CD8-positive, alpha-beta memory T cell (primary cell): ENCODE data around the gene LRP5. TPM values are rescaled to one million over a fixed set of nuclear protein-coding genes. Genes with fewer than 3 reads are reported as not detected.

Experiments
- CTCF ChIA-PET: fragments of 350-600 bp; sonication (Branson Sonifier 250); formaldehyde crosslinking; loops from one replicate; lab custom pipeline; 2021; ENCODE audit warnings: antibody characterized with exemption; lab: Charles Lee
- POLR2A ChIA-PET: fragments of 350-600 bp; sonication (Branson Sonifier 250); formaldehyde crosslinking; loops from one replicate; lab custom pipeline; 2021; ENCODE audit warnings: antibody characterized with exemption; lab: Charles Lee
- DNase-seq, 5 donors: peaks; one replicate each; pipeline versions ENCODE4 v3.0.0 to v3.0.0-alpha.2; 2020 to 2022; ENCODE audit warnings: mixed read lengths in 1 of 5
- H3K27ac ChIP-seq: one replicate; pipeline ENCODE4 v1.7.0; 2013; ENCODE audit warnings: low read depth, mild to moderate bottlenecking, low read length, moderate library complexity
- H3K27me3 ChIP-seq: 2 replicates; pipeline ENCODE4 v1.7.0; 2013; ENCODE audit warnings: low read length, mild to moderate bottlenecking; ENCODE audit not compliant: insufficient read depth, poor library complexity, severe bottlenecking
- H3K36me3 ChIP-seq: 2 replicates; pipeline ENCODE4 v1.7.0; 2013; ENCODE audit warnings: mild to moderate bottlenecking, low read length, moderate library complexity; ENCODE audit not compliant: insufficient read depth
- H3K4me1 ChIP-seq: 2 replicates; pipeline ENCODE4 v1.7.0; 2013; ENCODE audit warnings: mild to moderate bottlenecking, low read length, moderate library complexity; ENCODE audit not compliant: insufficient read depth
- H3K4me3 ChIP-seq: 2 replicates; pipeline ENCODE4 v1.7.0; 2013; ENCODE audit warnings: mild to moderate bottlenecking, low read length
- H3K9me3 ChIP-seq: 2 replicates; pipeline ENCODE4 v1.7.0; 2013; ENCODE audit warnings: mild to moderate bottlenecking, low read length
- H3K27ac Mint-ChIP-seq, 8 donors: one replicate each; pipeline ENCODE4 v1.8.0; 2020 to 2021; ENCODE audit warnings: mixed read lengths in 8 of 8, mild to moderate bottlenecking in 6 of 8, inconsistent platforms in 3 of 8, moderate library complexity in 3 of 8
- H3K27me3 Mint-ChIP-seq, 2 donors: one replicate each; pipeline ENCODE4 v1.8.0; 2020 to 2021; ENCODE audit warnings: mixed read lengths in 2 of 2, mild to moderate bottlenecking in 1 of 2, moderate library complexity in 1 of 2
- H3K36me3 Mint-ChIP-seq, 3 donors: one replicate each; pipeline ENCODE4 v1.8.0; 2020 to 2021; ENCODE audit warnings: mixed read lengths in 3 of 3, inconsistent platforms in 1 of 3, mild to moderate bottlenecking in 1 of 3
- H3K4me1 Mint-ChIP-seq, 3 donors: one replicate each; pipeline ENCODE4 v1.8.0; 2020 to 2021; ENCODE audit warnings: mixed read lengths in 3 of 3, inconsistent platforms in 1 of 3, mild to moderate bottlenecking in 1 of 3
- H3K4me3 Mint-ChIP-seq, 7 donors: one replicate each; pipeline ENCODE4 v1.8.0; 2020 to 2021; ENCODE audit warnings: mixed read lengths in 7 of 7, mild to moderate bottlenecking in 6 of 7, moderate library complexity in 4 of 7, inconsistent platforms in 2 of 7
- H3K9me3 Mint-ChIP-seq, 5 donors: one replicate each; pipeline ENCODE4 v1.8.0; 2020 to 2022; ENCODE audit warnings: mixed read lengths in 5 of 5, mild to moderate bottlenecking in 3 of 5, moderate library complexity in 2 of 5, inconsistent platforms in 1 of 5
- polyA plus RNA-seq: library from polyadenylated mRNA; unstranded; fragments of 300-500 nt; fragmentation: Illumina TruSeq; gene quantifications from one replicate; pipeline ENCODE4 v1.2.3, GENCODE V29; 2021
- total RNA-seq, 2 experiments: library from RNA; stranded (reverse); gene quantifications; one replicate each; pipeline ENCODE4 v1.2.3, GENCODE V29; 2021

The LRP5 gene
- total RNA-seq (1 to 10 TPM; 7.5 to 9.9 TPM), polyA plus RNA-seq (0.68 TPM)

DNA sequence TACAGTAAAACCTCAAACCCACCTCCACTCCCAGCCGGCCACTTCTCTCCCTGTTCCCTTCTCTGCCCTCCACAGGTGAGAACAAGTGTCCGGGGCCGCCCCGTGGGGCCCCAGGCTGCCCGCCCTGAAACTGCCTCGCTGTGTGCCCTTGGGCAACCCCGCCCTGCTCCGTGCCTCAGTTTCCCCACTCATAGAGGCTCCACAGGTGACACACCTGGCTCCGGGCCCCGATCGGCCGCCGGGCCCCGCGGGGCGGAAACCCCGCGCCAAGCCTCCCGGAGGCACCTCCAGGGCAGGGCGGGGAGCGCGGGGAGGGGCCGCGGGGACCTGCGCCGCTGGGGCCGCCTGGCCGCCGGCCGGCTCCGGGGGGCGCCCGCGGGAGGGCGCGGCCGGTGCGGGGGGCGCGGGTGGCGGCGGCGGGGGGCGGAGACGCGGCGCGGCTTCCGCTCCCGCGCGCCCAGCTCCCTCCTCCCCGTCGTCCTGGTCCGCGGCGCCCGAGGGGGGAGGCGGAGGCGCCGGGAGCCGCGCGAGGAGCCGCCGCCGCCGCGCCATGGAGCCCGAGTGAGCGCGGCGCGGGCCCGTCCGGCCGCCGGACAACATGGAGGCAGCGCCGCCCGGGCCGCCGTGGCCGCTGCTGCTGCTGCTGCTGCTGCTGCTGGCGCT lies at the start of gene LRP5:
Gene LRP5, plus strand, starts transcription at position 475 of the 663 bp plus-strand sequence. Its CDS starts 124 bp downstream, at position 599.
- peaks cover 11% of the 10 kb centered on the region for H3K4me1 ChIP-seq
- no peaks in the 10 kb centered on the region for H3K36me3 ChIP-seq
- Mint-ChIP-seq H3K27ac (peak within 1 kb of the TSS in 3 of 8 donors; percentile 34 to 72 (median 47)), H3K4me3 (peak within 1 kb of the TSS; percentile 77 to 88 (median 83)), H3K4me1 (peaks cover 8 to 20% (median 10%) of the 10 kb centered on the region in 3 donors), H3K27me3 (peaks cover 6% of the 10 kb centered on the region in 2 donors), H3K9me3 (no peaks in the 10 kb centered on the region), H3K36me3 (no peaks in the 10 kb centered on the region)
- DNase-seq: peak in 1 of 5 donors; percentile 40
- no peaks in the 10 kb centered on the region for H3K9me3 ChIP-seq
- H3K27me3 ChIP-seq: no peaks in the 10 kb centered on the region
- ChIA-PET POLR2A (no interaction called here), CTCF (no interaction called here)
- peak within 1 kb of the TSS; percentile 59 for H3K4me3 ChIP-seq
- H3K27ac ChIP-seq: peak within 1 kb of the TSS; percentile 69

DNA sequence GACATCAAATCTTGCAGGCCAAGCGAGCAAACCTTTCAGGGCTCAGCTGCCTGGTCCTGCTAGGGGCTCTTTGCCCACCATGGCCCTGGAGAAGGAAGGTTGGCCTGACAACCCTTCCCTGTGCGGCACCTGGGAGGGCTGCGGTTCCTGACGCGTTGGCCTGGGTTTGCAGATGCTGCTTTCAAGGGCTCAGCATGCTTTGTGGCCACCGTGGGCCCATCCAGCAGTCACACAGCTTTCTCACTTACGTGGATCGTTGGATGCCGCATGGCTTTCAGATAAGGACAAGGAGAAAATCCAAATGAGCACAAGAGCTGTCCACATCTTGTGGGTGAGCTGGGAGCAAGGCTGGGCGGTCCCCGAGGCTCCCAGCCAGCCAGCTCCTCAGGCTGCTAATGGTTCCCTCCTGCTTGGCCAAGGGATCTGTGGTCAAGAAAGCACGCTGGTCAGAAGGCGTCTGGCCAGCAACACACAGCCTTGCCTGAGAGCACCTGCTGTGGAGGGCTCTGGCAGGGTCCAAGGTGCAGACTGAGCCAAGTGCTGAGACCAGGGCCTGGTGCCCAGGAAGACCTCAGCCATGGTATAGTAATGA lies 48.9 kb upstream of the LRP5 start:
- ChIA-PET POLR2A (no interaction called here), CTCF (interaction anchor here (1.6 kb wide), 1 partner anchor 34 kb away, joined by 9 read pairs; no protein-coding TSS in a partner anchor)
- no peaks in the 10 kb centered on the region for H3K27me3 ChIP-seq
- H3K4me3 ChIP-seq: no peak overlapping the region
- DNase-seq: no peak
- Mint-ChIP-seq H3K9me3 (no peaks in the 10 kb centered on the region), H3K4me1 (peaks cover under 1 to 2% (median under 1%) of the 10 kb centered on the region in 3 donors), H3K27ac (no peak overlapping the region), H3K4me3 (no peak overlapping the region), H3K36me3 (peaks cover 5 to 69% (median 10%) of the 10 kb centered on the region in 3 donors), H3K27me3 (no peaks in the 10 kb centered on the region)
- H3K36me3 ChIP-seq: peaks cover 9% of the 10 kb centered on the region
- no peaks in the 10 kb centered on the region for H3K4me1 ChIP-seq
- no peaks in the 10 kb centered on the region for H3K9me3 ChIP-seq
- no peak overlapping the region for H3K27ac ChIP-seq

DNA sequence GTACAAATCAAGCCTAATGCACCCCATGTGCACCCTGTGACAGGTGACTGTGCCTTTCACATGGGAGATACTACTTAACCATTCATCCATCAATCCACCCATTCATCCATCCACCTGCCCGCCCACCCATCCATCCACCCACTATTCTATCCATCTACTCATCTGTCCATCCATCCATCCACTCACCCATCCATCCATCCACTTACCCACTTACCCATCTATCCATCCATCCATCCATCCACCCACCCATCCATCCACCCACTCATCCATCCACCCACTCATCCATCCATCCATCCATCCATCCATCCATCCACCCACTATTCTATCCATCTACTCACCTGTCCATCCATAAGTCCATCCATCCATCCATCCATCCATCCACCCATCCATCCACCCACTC lies 48.1 kb upstream of the LRP5 start:
- Mint-ChIP-seq H3K9me3 (no peaks in the 10 kb centered on the region), H3K27me3 (no peaks in the 10 kb centered on the region), H3K4me1 (peaks cover 7% of the 10 kb centered on the region in 3 donors), H3K27ac (no peak overlapping the region), H3K36me3 (peaks cover 5 to 72% (median 10%) of the 10 kb centered on the region in 3 donors), H3K4me3 (no peak overlapping the region)
- CTCF ChIA-PET: no interaction called here
- Histone ChIP-seq H3K27me3 (no peaks in the 10 kb centered on the region), H3K4me1 (no peaks in the 10 kb centered on the region), H3K36me3 (peaks cover 9% of the 10 kb centered on the region), H3K9me3 (no peaks in the 10 kb centered on the region), H3K4me3 (no peak overlapping the region), H3K27ac (no peak overlapping the region)
- no peak for DNase-seq
- POLR2A ChIA-PET: no interaction called here

DNA sequence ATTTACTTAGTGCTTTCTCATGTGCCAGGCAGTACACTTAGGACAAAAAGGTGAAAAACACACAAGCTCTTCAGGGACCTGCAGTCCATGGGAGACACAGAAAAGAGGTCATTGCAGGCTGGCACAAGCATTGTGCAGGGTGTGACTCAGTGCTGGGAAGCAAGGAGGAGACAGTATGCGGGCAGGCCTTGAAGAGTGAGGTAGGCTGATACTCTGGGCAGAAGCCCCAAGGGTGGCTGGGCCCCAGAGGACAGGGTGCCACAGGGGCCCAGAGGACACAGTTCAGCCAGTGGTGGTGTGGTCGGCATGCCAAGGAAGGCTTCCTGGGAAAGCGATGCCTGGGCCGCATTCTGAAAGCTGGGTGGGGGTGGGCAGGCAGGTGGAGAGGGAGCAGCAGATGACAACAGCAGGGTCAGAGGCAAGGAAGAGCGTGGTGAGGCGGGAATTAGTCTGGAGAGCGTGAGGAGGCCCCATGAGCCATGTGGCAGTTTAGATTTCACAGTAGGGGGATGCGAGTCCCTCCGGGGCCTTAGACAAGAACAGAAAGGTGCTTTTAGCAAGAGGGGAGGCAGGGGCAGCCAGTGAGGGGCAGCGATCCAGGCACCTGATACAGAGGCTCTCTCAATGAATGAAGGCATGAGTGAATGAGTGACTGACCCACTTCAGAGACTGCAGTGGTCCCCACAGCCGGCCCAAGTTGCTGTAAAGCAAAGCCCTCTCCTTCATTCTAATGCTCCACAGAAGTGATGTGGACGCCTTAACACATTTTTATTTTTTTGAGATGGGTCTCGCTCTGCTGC lies 47.5 kb upstream of the LRP5 start:
- Histone ChIP-seq H3K27ac (no peak overlapping the region), H3K36me3 (peaks cover 9% of the 10 kb centered on the region)
- H3K36me3 Mint-ChIP-seq: peaks cover 5 to 72% (median 10%) of the 10 kb centered on the region in 3 donors

DNA sequence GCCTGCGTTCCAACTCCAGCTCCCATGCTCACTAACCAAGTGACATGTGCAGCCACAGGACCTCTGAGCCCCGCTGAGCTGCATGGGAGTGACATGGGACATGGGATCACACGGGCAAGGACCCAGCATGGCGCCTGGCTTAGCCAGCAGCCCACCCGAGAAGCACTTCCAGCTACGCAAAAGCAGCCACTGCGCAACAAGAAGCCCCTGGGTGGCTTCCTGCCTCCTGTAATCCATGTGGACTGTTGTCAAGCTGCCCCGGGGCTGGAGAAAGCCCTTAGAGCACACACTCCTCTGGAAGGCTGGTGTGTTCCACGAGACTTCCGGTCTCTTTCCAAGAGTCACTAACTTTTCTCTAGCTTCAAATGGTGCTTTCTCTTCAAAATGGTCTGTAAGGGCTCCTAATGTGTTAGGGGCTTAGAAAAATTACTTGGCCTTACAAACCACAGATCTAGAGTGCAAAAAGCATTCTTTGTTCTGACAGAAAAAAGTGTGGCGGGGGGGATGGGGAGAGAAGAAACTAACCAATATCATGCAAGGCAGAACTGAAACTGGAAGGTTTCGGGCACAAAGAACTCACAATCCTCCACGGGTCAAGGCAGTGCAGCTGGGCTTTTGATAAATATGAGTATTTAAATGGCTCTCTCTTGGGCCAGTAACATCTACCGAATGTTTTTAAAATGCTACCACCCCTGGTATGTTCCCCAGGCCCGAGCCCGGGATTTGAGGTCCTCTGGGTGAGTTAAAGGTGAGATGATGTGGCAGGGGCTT lies 46.1 kb upstream of the LRP5 start:
- ChIA-PET CTCF (interaction anchor here (1.5 to 1.6 kb wide), 2 partner anchors 9 to 32 kb away, joined by 10 to 12 read pairs; no protein-coding TSS in a partner anchor), POLR2A (interaction anchor here (0.6 to 1.0 kb wide), 2 partner anchors 26 to 52 kb away, joined by 3 to 4 read pairs; no protein-coding TSS in a partner anchor)
- Histone ChIP-seq H3K27me3 (no peaks in the 10 kb centered on the region), H3K27ac (peak overlapping the region; percentile 47), H3K4me3 (no peak overlapping the region), H3K36me3 (peaks cover 9% of the 10 kb centered on the region), H3K9me3 (no peaks in the 10 kb centered on the region), H3K4me1 (peaks cover 16% of the 10 kb centered on the region)
- no peak for DNase-seq
- Mint-ChIP-seq H3K4me3 (no peak overlapping the region), H3K36me3 (peaks cover 5 to 63% (median 10%) of the 10 kb centered on the region in 3 donors), H3K4me1 (peaks cover 24 to 28% (median 27%) of the 10 kb centered on the region in 3 donors), H3K9me3 (no peaks in the 10 kb centered on the region), H3K27ac (no peak overlapping the region), H3K27me3 (no peaks in the 10 kb centered on the region)

More for the DNA sequence above, 47.5 kb upstream of the LRP5 start:
- peaks cover 6% of the 10 kb centered on the region for H3K4me1 ChIP-seq
- no peak overlapping the region for H3K4me3 ChIP-seq
- ChIA-PET POLR2A (no interaction called here), CTCF (interaction anchor here (1.5 to 1.6 kb wide), 2 partner anchors 7 to 33 kb away, joined by 10 to 12 read pairs; no protein-coding TSS in a partner anchor)
- Mint-ChIP-seq H3K27ac (peak overlapping the region in 2 of 8 donors; percentile 25 to 84), H3K27me3 (no peaks in the 10 kb centered on the region), H3K9me3 (no peaks in the 10 kb centered on the region), H3K4me3 (no peak overlapping the region), H3K4me1 (peaks cover 13 to 14% (median 14%) of the 10 kb centered on the region in 3 donors)
- no peaks in the 10 kb centered on the region for H3K9me3 ChIP-seq
- H3K27me3 ChIP-seq: no peaks in the 10 kb centered on the region
- DNase-seq: no peak

DNA sequence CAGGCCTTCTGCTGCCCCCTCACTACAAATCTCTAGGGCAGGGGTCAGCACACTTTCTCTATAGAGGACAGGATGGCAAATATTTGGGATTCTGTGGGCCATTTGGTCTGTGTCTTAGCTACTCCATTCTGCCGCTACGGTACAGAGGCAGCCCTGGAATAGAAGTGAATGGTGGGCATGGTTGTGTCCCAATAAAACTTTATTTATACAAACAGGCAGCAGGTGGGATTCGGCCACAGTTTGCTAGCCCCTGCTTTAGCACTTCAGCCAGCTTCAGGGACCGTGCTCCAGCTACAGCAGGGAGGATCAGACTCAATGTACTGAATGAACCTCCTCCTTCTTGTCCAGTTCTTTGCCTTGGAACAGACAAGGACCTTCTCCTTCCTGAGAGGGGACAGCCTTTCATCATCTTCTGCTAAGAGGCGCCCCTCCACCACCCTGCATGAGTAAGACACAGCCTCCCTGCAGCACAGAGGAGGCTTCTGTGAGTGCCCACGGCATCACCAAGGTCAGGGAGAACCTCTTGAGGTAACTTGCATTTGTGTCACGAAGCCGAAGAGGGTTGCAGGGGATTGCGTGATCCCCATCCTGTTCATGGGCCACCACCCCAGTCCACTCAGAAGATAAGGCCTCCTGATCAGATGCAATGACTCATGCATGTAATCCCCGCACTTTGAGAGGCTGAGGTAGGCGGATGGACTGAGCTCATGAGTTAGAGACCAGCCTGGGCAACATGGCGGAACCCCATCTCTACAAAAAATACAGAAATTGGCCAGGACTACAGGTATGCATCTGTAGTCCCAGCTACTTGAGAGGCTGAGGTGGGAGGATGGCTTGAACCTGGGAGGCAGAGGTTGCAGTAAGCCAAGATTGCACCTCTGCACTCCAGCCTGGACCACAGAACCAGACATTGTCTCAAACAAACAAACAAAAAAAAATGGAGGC lies 45.2 kb upstream of the LRP5 start:
- Mint-ChIP-seq H3K4me3 (no peak overlapping the region), H3K36me3 (peaks cover 2 to 58% (median 8%) of the 10 kb centered on the region in 3 donors), H3K27me3 (peaks cover 0 to 1% of the 10 kb centered on the region in 2 donors), H3K9me3 (no peaks in the 10 kb centered on the region), H3K4me1 (peaks cover 26 to 32% (median 31%) of the 10 kb centered on the region in 3 donors), H3K27ac (no peak overlapping the region)
- Histone ChIP-seq H3K4me1 (peaks cover 17% of the 10 kb centered on the region), H3K9me3 (no peaks in the 10 kb centered on the region), H3K27ac (peak overlapping the region; percentile 47), H3K27me3 (no peaks in the 10 kb centered on the region), H3K4me3 (no peak overlapping the region), H3K36me3 (peaks cover 9% of the 10 kb centered on the region)
- DNase-seq: no peak
- CTCF ChIA-PET: interaction anchor here (1.5 kb wide), 2 partner anchors 10 to 31 kb away, joined by 9 to 12 read pairs; no protein-coding TSS in a partner anchor
- POLR2A ChIA-PET: interaction anchor here (1.1 kb wide), 1 partner anchor 10 kb away, joined by 3 read pairs; no protein-coding TSS in a partner anchor
